Measurements from ENCODE around the gene CDCA3. TPM values are rescaled to one million over a fixed set of nuclear protein-coding genes. Genes with fewer than 3 reads are reported as not detected.

The CDCA3 gene
- total RNA-seq, 1 experiment from 2014 or later = 61.8 TPM

- no peak for TF ChIP-seq AR (CRISPR knock-in tag; IDR thresholded peaks at IDR 0.05)
- no peak for TF ChIP-seq GTF2I (CRISPR knock-in tag; conservative IDR thresholded peaks at IDR 0.05)
- no peak for TF ChIP-seq CDX4 (CRISPR knock-in tag; IDR thresholded peaks at IDR 0.05; ENCODE audit: borderline replicate concordance)
- no peak for TF ChIP-seq USF1 (CRISPR knock-in tag; IDR thresholded peaks at IDR 0.05)
- no peak for TF ChIP-seq GABPB1 (CRISPR knock-in tag; IDR thresholded peaks at IDR 0.05)
- no peak for TF ChIP-seq SMAD4 (CRISPR knock-in tag; IDR thresholded peaks at IDR 0.05)
- no peak for TF ChIP-seq ZNF138 (CRISPR knock-in tag; conservative IDR thresholded peaks at IDR 0.05)
- TF ChIP-seq ZNF532 (CRISPR knock-in tag; IDR thresholded peaks at IDR 0.05; ENCODE audit: borderline replicate concordance) = no peak
- TF ChIP-seq ZNF232 (CRISPR knock-in tag; IDR thresholded peaks at IDR 0.05) = 0 out of 2 replicates have a peak, but pooled peaks have one; percentile 24
- no peak for TF ChIP-seq E2F5 (CRISPR knock-in tag; IDR thresholded peaks at IDR 0.05)
- TF ChIP-seq ZNF121 (CRISPR knock-in tag; IDR thresholded peaks at IDR 0.05) = no peak
- peak; percentile 54 for TF ChIP-seq SP1 (CRISPR knock-in tag; conservative IDR thresholded peaks at IDR 0.05)
Measured at GRCh38 chr12:6825398-6826124, 25.5 kb downstream of the CDCA3 start (continued).

GRCh38 chr12:6824901-6825381 lies 26.1 kb downstream of the CDCA3 start:
- Mint-ChIP-seq H3K9me3 (no peaks in the 10 kb centered on the region), H3K4me3 (peak overlapping the region; percentile 78), H3K27ac (no peak overlapping the region), H3K4me1 (peaks cover 64% of the 10 kb centered on the region), H3K27me3 (ENCODE audit: low read depth) (peaks cover 51% of the 10 kb centered on the region), H3K36me3 (peaks cover 5% of the 10 kb centered on the region; the same call in 1 of the 2 replicates)
- POLR2A ChIA-PET = interaction anchor here (0.6 to 1.5 kb wide), 6 partner anchors 44 to 71 kb away, joined by 3 to 5 read pairs (median 4); partner anchors contain the start of gene PTMS
- DNase-seq (ENCODE audit: low spot score) (no peak), ATAC-seq (no peak)
- TF ChIP-seq JUN (CRISPR knock-in tag; IDR thresholded peaks at IDR 0.05) (no peak), TEAD4 (CRISPR knock-in tag; IDR thresholded peaks at IDR 0.05) (no peak), SMAD4 (CRISPR knock-in tag; IDR thresholded peaks at IDR 0.05) (no peak), ZNF263 (CRISPR knock-in tag; IDR thresholded peaks at IDR 0.05; ENCODE audit: low read depth) (no peak), ZNF121 (CRISPR knock-in tag; IDR thresholded peaks at IDR 0.05) (no peak), ATF3 (CRISPR knock-in tag; conservative IDR thresholded peaks at IDR 0.05) (no peak), ETV6 (CRISPR knock-in tag; IDR thresholded peaks at IDR 0.05) (no peak), NFYB (CRISPR knock-in tag; conservative IDR thresholded peaks at IDR 0.05; ENCODE audit: low read depth) (no peak), TCF7 (CRISPR knock-in tag; IDR thresholded peaks at IDR 0.05; ENCODE audit: low read depth) (no peak), GRHL2 (CRISPR knock-in tag; IDR thresholded peaks at IDR 0.05; ENCODE audit: insufficient replicate concordance, severe bottlenecking) (no peak), FOXJ3 (CRISPR knock-in tag; IDR thresholded peaks at IDR 0.05; ENCODE audit: borderline replicate concordance) (no peak), EMX1 (CRISPR knock-in tag; IDR thresholded peaks at IDR 0.05) (no peak), USF1 (CRISPR knock-in tag; IDR thresholded peaks at IDR 0.05) (no peak), KAT7 (CRISPR knock-in tag; IDR thresholded peaks at IDR 0.05; ENCODE audit: borderline replicate concordance) (no peak)
- CTCF ChIA-PET = interaction anchor here (0.6 to 8.9 kb wide), 30 partner anchors 9 to 204 kb away, joined by 3 to 112 read pairs (median 4); partner anchors contain the start of genes ACRBP, CDCA3, COPS7A and GNB3
